GM21360 (cell line): ENCODE results near the gene MIR17HG.
"Not testable (repeated sequence)": the region's sequence is repeated elsewhere in the genome, so short reads cannot be mapped to it uniquely, and the experiment has no call there.

Source experiments
- ATAC-seq: cut with Tn5 transposase; IDR thresholded peaks from one replicate; pipeline ENCODE4 v1.9.1; 2021; ENCODE audit warnings: mild to moderate bottlenecking, moderate library complexity; ENCODE audit not compliant: unreplicated experiment

The MIR17HG gene

GRCh38 chr13:91347202-91347995 lies at the start of gene MIR17HG:
TSS of gene MIR17HG (plus strand) at chr13:91347687.
- peak; percentile 60 for ATAC-seq

- ATAC-seq = no peak
Measured at GRCh38 chr13:91298060-91298459, 49.4 kb upstream of the MIR17HG start.

GRCh38 chr13:91302111-91302510 lies 45.4 kb upstream of the MIR17HG start:
- peak; percentile 90 for ATAC-seq

- no peak for ATAC-seq
Measured at GRCh38 chr13:91303031-91303430, 44.5 kb upstream of the MIR17HG start.

- no peak for ATAC-seq
Measured at GRCh38 chr13:91304741-91305140, 42.7 kb upstream of the MIR17HG start.

- ATAC-seq = no peak
Measured at GRCh38 chr13:91305652-91306051, 41.8 kb upstream of the MIR17HG start.

- ATAC-seq = no peak
Measured at GRCh38 chr13:91307887-91308286, 39.6 kb upstream of the MIR17HG start.

GRCh38 chr13:91308299-91308698 lies 39.2 kb upstream of the MIR17HG start:
- ATAC-seq = no peak

GRCh38 chr13:91311491-91311890 lies 36.0 kb upstream of the MIR17HG start:
- no peak for ATAC-seq

- ATAC-seq = peak; percentile 38
Measured at GRCh38 chr13:91312324-91312723, 35.2 kb upstream of the MIR17HG start.

GRCh38 chr13:91313103-91313502 lies 34.4 kb upstream of the MIR17HG start:
- peak; percentile 78 for ATAC-seq

GRCh38 chr13:91313581-91313980 lies 33.9 kb upstream of the MIR17HG start:
- peak; percentile 45 for ATAC-seq

- ATAC-seq = no peak
Measured at GRCh38 chr13:91314888-91315287, 32.6 kb upstream of the MIR17HG start.

GRCh38 chr13:91318886-91319285 lies 28.6 kb upstream of the MIR17HG start:
- peak; percentile 50 for ATAC-seq

- ATAC-seq = no peak
Measured at GRCh38 chr13:91319996-91320395, 27.5 kb upstream of the MIR17HG start.

- not testable (repeated sequence) for ATAC-seq
Measured at GRCh38 chr13:91320990-91321389, 26.5 kb upstream of the MIR17HG start.

GRCh38 chr13:91323349-91323748 lies 24.1 kb upstream of the MIR17HG start:
- no peak for ATAC-seq

GRCh38 chr13:91326146-91326545 lies 21.3 kb upstream of the MIR17HG start:
- no peak for ATAC-seq

- ATAC-seq = no peak
Measured at GRCh38 chr13:91328726-91329125, 18.8 kb upstream of the MIR17HG start.

- ATAC-seq = no peak
Measured at GRCh38 chr13:91329733-91330132, 17.8 kb upstream of the MIR17HG start.

GRCh38 chr13:91331047-91331915 lies 16.2 kb upstream of the MIR17HG start:
- ATAC-seq = peak; percentile 82

- no peak for ATAC-seq
Measured at GRCh38 chr13:91346062-91346461, 1.4 kb upstream of the MIR17HG start.
